ENCODE data around the gene TINAG.

Gene TINAG

GRCh38 chr6:54286141-54286540 lies 22.1 kb upstream of the TINAG start:
- no peak overlapping the region for H3K4me3 ChIP-seq (ENCODE audit: low read length)
- H3K9me3 ChIP-seq (ENCODE audit: control insufficient read depth, low read length): no peaks in the 10 kb centered on the region
- no peaks in the 10 kb centered on the region for H3K4me1 ChIP-seq (ENCODE audit: control insufficient read depth, insufficient read depth, low read length)
- H3K36me3 ChIP-seq (ENCODE audit: control insufficient read depth, insufficient read depth, low read length): no peaks in the 10 kb centered on the region
- H3K9ac ChIP-seq (ENCODE audit: low read length): no peak overlapping the region
- no peaks in the 10 kb centered on the region for H3K27me3 ChIP-seq (ENCODE audit: control insufficient read depth, insufficient read depth, low read length)

DNA sequence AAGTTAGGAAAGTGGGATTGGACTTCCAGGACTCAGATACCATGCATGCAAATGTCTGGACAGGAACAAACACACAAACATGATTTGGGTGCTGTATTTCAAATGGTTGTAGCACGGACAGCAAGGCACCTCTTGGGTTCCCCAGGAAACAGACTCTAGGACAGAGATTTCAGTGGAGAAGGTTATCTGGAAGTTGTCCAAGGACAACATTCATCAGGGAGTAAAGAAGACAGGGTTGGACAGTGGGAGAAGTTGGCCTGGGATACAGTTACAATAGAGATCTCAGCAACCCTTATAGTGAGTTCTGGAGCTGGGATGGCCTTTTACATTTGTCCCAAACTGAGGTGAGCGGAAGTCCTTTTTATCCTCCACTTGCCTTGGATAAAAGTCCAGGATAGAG lies 19.8 kb upstream of the TINAG start:
- Histone ChIP-seq H3K9me3 (ENCODE audit: control insufficient read depth, low read length) (no peaks in the 10 kb centered on the region), H3K36me3 (ENCODE audit: control insufficient read depth, insufficient read depth, low read length) (no peaks in the 10 kb centered on the region), H3K4me3 (ENCODE audit: low read length) (no peak overlapping the region), H3K27me3 (ENCODE audit: control insufficient read depth, insufficient read depth, low read length) (no peaks in the 10 kb centered on the region), H3K4me1 (ENCODE audit: control insufficient read depth, insufficient read depth, low read length) (no peaks in the 10 kb centered on the region), H3K9ac (ENCODE audit: low read length) (no peak overlapping the region)

DNA sequence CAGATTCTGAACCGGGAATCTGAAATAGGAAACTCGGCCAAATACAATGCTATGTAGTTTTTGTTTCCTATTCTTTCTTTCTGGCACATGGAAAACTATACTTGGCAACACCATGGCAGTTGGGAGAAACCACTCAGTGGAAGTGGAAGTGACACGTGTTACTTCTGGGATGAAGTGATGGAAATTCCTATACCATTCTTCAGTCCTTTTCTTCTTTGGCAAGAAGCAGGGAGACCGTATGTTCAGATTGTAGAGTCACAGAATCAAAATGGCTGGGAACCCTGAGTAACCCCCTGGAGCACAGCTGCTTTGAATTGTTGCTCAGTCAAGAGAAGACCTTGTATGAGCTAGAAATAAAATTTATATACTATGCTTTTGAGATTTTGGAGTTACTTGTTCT lies 18.8 kb upstream of the TINAG start:
- H3K36me3 ChIP-seq (ENCODE audit: control insufficient read depth, insufficient read depth, low read length): no peaks in the 10 kb centered on the region
- H3K27me3 ChIP-seq (ENCODE audit: control insufficient read depth, insufficient read depth, low read length): no peaks in the 10 kb centered on the region
- no peak overlapping the region for H3K9ac ChIP-seq (ENCODE audit: low read length)
- H3K4me3 ChIP-seq (ENCODE audit: low read length): no peak overlapping the region
- no peaks in the 10 kb centered on the region for H3K9me3 ChIP-seq (ENCODE audit: control insufficient read depth, low read length)
- no peaks in the 10 kb centered on the region for H3K4me1 ChIP-seq (ENCODE audit: control insufficient read depth, insufficient read depth, low read length)

DNA sequence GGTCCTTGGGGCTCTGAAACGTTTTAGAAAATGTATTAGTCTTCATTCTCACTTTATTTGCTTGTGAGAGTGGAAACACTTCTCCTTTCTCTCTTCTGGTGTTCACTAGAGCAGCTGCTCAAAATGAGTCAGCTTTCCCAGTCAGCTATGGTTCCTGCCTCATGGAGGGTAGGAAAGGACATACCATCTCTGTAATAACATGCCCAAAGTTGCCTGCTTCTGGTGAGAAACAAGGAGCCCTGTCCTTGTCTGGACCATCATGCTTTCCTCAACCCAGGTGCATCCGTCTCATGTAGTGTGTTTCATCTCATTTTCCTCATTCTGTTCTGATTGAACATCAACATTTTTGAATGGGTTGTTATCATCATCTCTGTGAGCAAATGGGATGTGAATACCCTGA lies 17.1 kb upstream of the TINAG start:
- H3K9me3 ChIP-seq (ENCODE audit: control insufficient read depth, low read length): no peaks in the 10 kb centered on the region
- no peak overlapping the region for H3K9ac ChIP-seq (ENCODE audit: low read length)
- H3K36me3 ChIP-seq (ENCODE audit: control insufficient read depth, insufficient read depth, low read length): no peaks in the 10 kb centered on the region
- no peaks in the 10 kb centered on the region for H3K4me1 ChIP-seq (ENCODE audit: control insufficient read depth, insufficient read depth, low read length)
- no peaks in the 10 kb centered on the region for H3K27me3 ChIP-seq (ENCODE audit: control insufficient read depth, insufficient read depth, low read length)
- no peak overlapping the region for H3K4me3 ChIP-seq (ENCODE audit: low read length)

DNA sequence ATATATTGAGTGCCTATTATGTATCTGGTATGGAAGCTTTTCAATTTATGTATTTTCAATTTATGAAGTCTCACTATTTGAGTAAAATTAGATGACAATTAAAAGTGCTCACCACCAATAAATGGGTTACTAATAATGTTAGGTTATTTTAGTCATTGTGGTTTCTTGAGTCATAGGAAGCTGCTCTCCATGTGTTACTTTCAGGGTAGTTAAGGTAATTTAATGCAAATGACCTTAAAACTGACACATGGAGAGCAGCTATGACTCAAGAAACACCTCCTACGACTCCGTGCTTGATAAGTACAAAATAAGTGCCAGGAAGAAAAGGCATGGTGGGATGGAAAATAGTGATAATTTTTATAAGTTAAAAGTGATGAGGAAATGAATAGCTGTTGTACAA lies 16.5 kb upstream of the TINAG start:
- Histone ChIP-seq H3K4me1 (ENCODE audit: control insufficient read depth, insufficient read depth, low read length) (no peaks in the 10 kb centered on the region), H3K4me3 (ENCODE audit: low read length) (no peak overlapping the region), H3K27me3 (ENCODE audit: control insufficient read depth, insufficient read depth, low read length) (no peaks in the 10 kb centered on the region), H3K9me3 (ENCODE audit: control insufficient read depth, low read length) (no peaks in the 10 kb centered on the region), H3K36me3 (ENCODE audit: control insufficient read depth, insufficient read depth, low read length) (no peaks in the 10 kb centered on the region), H3K9ac (ENCODE audit: low read length) (no peak overlapping the region)

GRCh38 chr6:54294965-54295532 lies 13.2 kb upstream of the TINAG start:
- no peaks in the 10 kb centered on the region for H3K27me3 ChIP-seq (ENCODE audit: control insufficient read depth, insufficient read depth, low read length)
- no peaks in the 10 kb centered on the region for H3K36me3 ChIP-seq (ENCODE audit: control insufficient read depth, insufficient read depth, low read length)
- no peaks in the 10 kb centered on the region for H3K4me1 ChIP-seq (ENCODE audit: control insufficient read depth, insufficient read depth, low read length)
- H3K4me3 ChIP-seq (ENCODE audit: low read length): no peak overlapping the region
- H3K9me3 ChIP-seq (ENCODE audit: control insufficient read depth, low read length): no peaks in the 10 kb centered on the region
- no peak overlapping the region for H3K9ac ChIP-seq (ENCODE audit: low read length)

- no peak overlapping the region for H3K9ac ChIP-seq (ENCODE audit: low read length)
- no peaks in the 10 kb centered on the region for H3K9me3 ChIP-seq (ENCODE audit: control insufficient read depth, low read length)
- no peaks in the 10 kb centered on the region for H3K36me3 ChIP-seq (ENCODE audit: control insufficient read depth, insufficient read depth, low read length)
- H3K4me1 ChIP-seq (ENCODE audit: control insufficient read depth, insufficient read depth, low read length): no peaks in the 10 kb centered on the region
- H3K4me3 ChIP-seq (ENCODE audit: low read length): no peak overlapping the region
- no peaks in the 10 kb centered on the region for H3K27me3 ChIP-seq (ENCODE audit: control insufficient read depth, insufficient read depth, low read length)
These were observed 8.5 kb upstream of the TINAG start for GRCh38 chr6:54299542-54300269.

- Histone ChIP-seq H3K9ac (ENCODE audit: low read length) (no peak overlapping the region), H3K27me3 (ENCODE audit: control insufficient read depth, insufficient read depth, low read length) (no peaks in the 10 kb centered on the region), H3K4me3 (ENCODE audit: low read length) (no peak overlapping the region), H3K9me3 (ENCODE audit: control insufficient read depth, low read length) (no peaks in the 10 kb centered on the region), H3K36me3 (ENCODE audit: control insufficient read depth, insufficient read depth, low read length) (no peaks in the 10 kb centered on the region), H3K4me1 (ENCODE audit: control insufficient read depth, insufficient read depth, low read length) (no peaks in the 10 kb centered on the region)
These were observed 6.5 kb upstream of the TINAG start for GRCh38 chr6:54301770-54302169.

DNA sequence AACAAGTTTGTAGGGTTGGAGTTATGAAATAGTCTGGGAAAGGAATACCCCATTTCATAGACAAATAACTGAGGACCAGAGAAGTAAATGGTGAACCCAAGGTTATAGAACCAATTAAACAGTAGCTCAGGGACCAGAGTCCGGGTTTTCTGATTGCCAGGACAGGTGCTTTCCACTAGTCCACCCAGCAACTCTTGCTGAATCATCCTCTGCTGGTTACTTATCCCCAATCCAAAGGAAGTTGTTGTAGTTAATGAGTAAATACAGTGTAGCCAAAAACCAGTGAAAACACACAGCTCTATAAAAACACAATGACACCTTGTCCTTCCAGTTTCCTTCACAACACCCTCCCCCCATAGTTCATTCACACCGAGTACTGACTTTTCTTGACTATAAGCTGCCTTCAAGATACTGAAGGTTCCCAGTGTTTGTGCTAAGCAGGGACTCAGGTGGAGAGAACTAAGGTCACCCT lies 766 bp upstream of the TINAG start:
- Histone ChIP-seq H3K27me3 (ENCODE audit: control insufficient read depth, insufficient read depth, low read length) (no peaks in the 10 kb centered on the region), H3K4me1 (ENCODE audit: control insufficient read depth, insufficient read depth, low read length) (no peaks in the 10 kb centered on the region), H3K4me3 (ENCODE audit: low read length) (no peak overlapping the region), H3K36me3 (ENCODE audit: control insufficient read depth, insufficient read depth, low read length) (no peaks in the 10 kb centered on the region), H3K9me3 (ENCODE audit: control insufficient read depth, low read length) (no peaks in the 10 kb centered on the region), H3K9ac (ENCODE audit: low read length) (no peak overlapping the region)

GRCh38 chr6:54308986-54309315 lies 710 bp downstream of the TINAG start:
- Histone ChIP-seq H3K4me3 (ENCODE audit: low read length) (no peak overlapping the region), H3K36me3 (ENCODE audit: control insufficient read depth, insufficient read depth, low read length) (no peaks in the 10 kb centered on the region), H3K9ac (ENCODE audit: low read length) (no peak overlapping the region), H3K9me3 (ENCODE audit: control insufficient read depth, low read length) (no peaks in the 10 kb centered on the region), H3K4me1 (ENCODE audit: control insufficient read depth, insufficient read depth, low read length) (no peaks in the 10 kb centered on the region), H3K27me3 (ENCODE audit: control insufficient read depth, insufficient read depth, low read length) (no peaks in the 10 kb centered on the region)

DNA sequence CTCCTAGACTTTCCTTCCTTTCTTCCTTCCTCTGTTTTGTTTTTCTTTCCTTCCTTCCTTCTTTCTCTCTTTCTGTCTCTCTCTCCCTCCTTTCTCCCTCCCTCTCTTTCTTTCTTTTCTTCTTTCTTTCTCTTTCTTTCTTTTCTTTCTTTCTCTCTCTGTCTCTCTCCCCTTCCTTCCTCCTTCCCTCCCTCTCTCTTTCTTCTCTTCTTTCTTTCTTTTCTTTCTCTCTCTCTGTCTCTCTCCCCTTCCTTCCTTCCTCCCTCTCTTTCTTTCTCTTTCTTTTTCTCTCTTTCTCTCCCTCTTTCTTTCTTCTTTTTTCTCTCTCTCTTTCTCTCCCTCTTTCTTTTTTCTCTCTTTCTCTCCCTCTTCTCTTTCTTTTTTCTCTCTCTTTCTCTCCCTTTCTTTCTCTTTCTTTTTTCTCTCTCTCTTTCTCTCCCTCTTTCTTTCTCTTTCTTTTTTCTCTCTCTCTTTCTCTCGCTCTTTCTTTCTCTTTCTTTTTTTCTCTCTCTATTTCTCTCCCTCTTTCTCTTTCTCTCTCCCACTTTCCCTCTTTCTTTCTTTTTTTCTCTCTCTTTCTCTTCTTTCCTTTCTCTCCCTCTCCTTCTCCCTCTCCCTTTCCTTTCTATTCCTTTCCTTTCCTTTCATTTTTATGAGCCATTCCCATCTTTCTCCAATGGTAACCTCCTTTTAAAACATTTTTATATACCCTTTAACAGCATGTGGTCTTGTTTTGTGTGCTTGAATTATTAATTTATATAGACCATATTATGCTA lies 2.3 kb downstream of the TINAG start:
- H3K27me3 ChIP-seq (ENCODE audit: control insufficient read depth, insufficient read depth, low read length): no peaks in the 10 kb centered on the region
- no peak overlapping the region for H3K9ac ChIP-seq (ENCODE audit: low read length)
- no peaks in the 10 kb centered on the region for H3K36me3 ChIP-seq (ENCODE audit: control insufficient read depth, insufficient read depth, low read length)
- no peak overlapping the region for H3K4me3 ChIP-seq (ENCODE audit: low read length)
- H3K9me3 ChIP-seq (ENCODE audit: control insufficient read depth, low read length): no peaks in the 10 kb centered on the region
- no peaks in the 10 kb centered on the region for H3K4me1 ChIP-seq (ENCODE audit: control insufficient read depth, insufficient read depth, low read length)

- H3K27me3 ChIP-seq (ENCODE audit: control insufficient read depth, insufficient read depth, low read length): no peaks in the 10 kb centered on the region
- no peaks in the 10 kb centered on the region for H3K9me3 ChIP-seq (ENCODE audit: control insufficient read depth, low read length)
- H3K9ac ChIP-seq (ENCODE audit: low read length): no peak overlapping the region
- no peaks in the 10 kb centered on the region for H3K36me3 ChIP-seq (ENCODE audit: control insufficient read depth, insufficient read depth, low read length)
- H3K4me3 ChIP-seq (ENCODE audit: low read length): no peak overlapping the region
- no peaks in the 10 kb centered on the region for H3K4me1 ChIP-seq (ENCODE audit: control insufficient read depth, insufficient read depth, low read length)
These were observed 7.4 kb downstream of the TINAG start for GRCh38 chr6:54315656-54316055.

All from mucosa of stomach (tissue), 1 donor.